CD4-positive, alpha-beta T cell treated with Interleukin-6 at 100 ng/mL for 8 hours (primary cell): ENCODE data around the gene FAM111A.

Experiments used
- DNase-seq: peaks from one replicate; pipeline ENCODE4 v3.0.0-alpha.2; 2020; ENCODE audit warnings: mixed read lengths, low spot score

FAM111A gene

DNA sequence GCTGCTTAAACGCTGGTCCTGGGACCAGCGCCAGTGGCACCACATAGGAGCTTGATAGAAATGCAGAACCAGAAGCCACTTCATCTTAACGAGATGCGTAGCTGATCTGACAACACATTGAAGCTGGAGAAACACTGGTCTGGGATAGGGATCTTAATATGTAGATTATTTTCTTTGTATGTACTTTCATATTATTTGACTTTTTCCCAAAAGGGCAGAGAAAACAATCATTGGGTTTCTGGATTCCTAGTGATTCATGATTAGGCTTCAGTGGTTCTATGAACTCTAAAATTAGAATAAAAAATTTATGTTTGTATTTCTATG lies 57.7 kb downstream of the FAM111A start:
- no peak for DNase-seq

DNA sequence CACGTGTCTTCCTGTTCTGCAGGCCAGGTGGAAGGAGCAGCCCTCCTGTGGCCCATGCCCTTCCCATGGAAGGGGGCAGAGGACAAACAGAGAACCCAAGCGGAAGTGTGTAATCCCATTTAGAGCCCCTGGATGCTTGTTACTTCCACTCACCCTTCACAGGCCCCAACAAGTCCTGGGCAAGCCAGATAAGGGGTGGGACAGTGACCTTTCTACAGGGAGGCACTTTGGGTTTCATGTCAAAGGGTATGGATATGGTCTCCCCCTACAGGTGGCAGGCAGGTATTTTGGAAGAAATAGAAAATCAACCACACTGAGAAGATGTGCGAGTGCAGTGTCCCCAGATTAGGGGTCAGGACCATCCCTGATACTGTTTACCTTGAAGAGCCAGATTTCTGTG lies 58.7 kb downstream of the FAM111A start:
- DNase-seq: no peak
